Smooth muscle cell (in vitro differentiated cells): ENCODE data around the gene CRTC1. TPM values are rescaled to one million over a fixed set of nuclear protein-coding genes. Genes with fewer than 3 reads are reported as not detected.

Source experiments
- DNase-seq: peaks from one replicate; lab custom pipeline; 2025; ENCODE audit not compliant: unreplicated experiment; lab: John Stamatoyannopoulos, UW
- H2AFZ ChIP-seq: fragments of 200-600 bp; sonication (generic); 2 replicates; pipeline ENCODE4 v1.6.0; 2016; ENCODE audit warnings: antibody characterized with exemption, low read depth, mild to moderate bottlenecking
- H3F3A ChIP-seq: fragments of 200-600 bp; sonication (generic); 2 replicates; pipeline ENCODE4 v1.6.0; 2017; ENCODE audit warnings: antibody characterized with exemption, low read depth
- H3K27ac ChIP-seq: fragments of 200-600 bp; sonication (generic); 2 replicates; pipeline ENCODE4 v1.5.1; 2016; ENCODE audit warnings: low read depth, mild to moderate bottlenecking
- H3K27me3 ChIP-seq: fragments of 200-600 bp; sonication (generic); 2 replicates; pipeline ENCODE4 v1.6.1; 2016; ENCODE audit warnings: low read depth, mild to moderate bottlenecking
- H3K36me3 ChIP-seq: fragments of 200-600 bp; sonication (generic); 2 replicates; pipeline ENCODE4 v1.5.1; 2016; ENCODE audit warnings: low read depth
- H3K4me1 ChIP-seq: fragments of 200-600 bp; sonication (generic); 2 replicates; pipeline ENCODE4 v1.5.1; 2016; ENCODE audit warnings: low read depth
- H3K4me2 ChIP-seq: fragments of 200-600 bp; sonication (generic); 2 replicates; pipeline ENCODE4 v1.6.0; 2016; ENCODE audit warnings: mild to moderate bottlenecking
- H3K4me3 ChIP-seq: fragments of 200-600 bp; sonication (generic); 2 replicates; pipeline ENCODE4 v1.5.1; 2016; ENCODE audit warnings: mild to moderate bottlenecking
- H3K79me2 ChIP-seq: fragments of 200-600 bp; sonication (generic); 2 replicates; pipeline ENCODE4 v1.6.0; 2016; ENCODE audit warnings: low read depth, mild to moderate bottlenecking
- H3K9ac ChIP-seq: fragments of 200-600 bp; sonication (generic); 2 replicates; pipeline ENCODE4 v1.6.0; 2016; ENCODE audit warnings: low read depth
- H3K9me3 ChIP-seq: fragments of 200-600 bp; sonication (generic); replicated peaks from 2 replicates; pipeline ENCODE4 v1.5.1; 2016; ENCODE audit warnings: low read depth
- H4K20me1 ChIP-seq: fragments of 200-600 bp; sonication (generic); 2 replicates; pipeline ENCODE4 v1.6.0; 2016; ENCODE audit warnings: low read depth
- CTCF ChIP-seq: fragments of 200-600 bp; sonication (generic); IDR thresholded peaks from 2 replicates; pipeline ENCODE4 v1.5.1; 2017; ENCODE audit warnings: borderline replicate concordance, mild to moderate bottlenecking, antibody characterized with exemption; ENCODE audit not compliant: insufficient read depth, poor library complexity, severe bottlenecking
- WGBS: methylation state at CpG from one replicate; pipeline ENCODE4 v1.1.7; 2016; ENCODE audit warnings: low lambda C conversion rate; 5-methylcytosine and 5-hydroxymethylcytosine counted together
- polyA plus RNA-seq: library from polyadenylated mRNA; unstranded; fragments of >200 nt; fragmentation: Nextera tagmentation; extraction: Ambion mirVana; gene quantifications from 2 replicates; pipeline ENCODE4 v1.2.1, GENCODE V29; 2016
- total RNA-seq: library from RNA; depleted of rRNA; stranded (reverse); fragments of >200 nt; gene quantifications from 2 replicates; pipeline ENCODE4 v1.2.3, GENCODE V29; 2014

The CRTC1 gene
- total and polyA plus RNA-seq, 2 experiments from 2014 or later: 1.6 to 3.1 TPM

DNA sequence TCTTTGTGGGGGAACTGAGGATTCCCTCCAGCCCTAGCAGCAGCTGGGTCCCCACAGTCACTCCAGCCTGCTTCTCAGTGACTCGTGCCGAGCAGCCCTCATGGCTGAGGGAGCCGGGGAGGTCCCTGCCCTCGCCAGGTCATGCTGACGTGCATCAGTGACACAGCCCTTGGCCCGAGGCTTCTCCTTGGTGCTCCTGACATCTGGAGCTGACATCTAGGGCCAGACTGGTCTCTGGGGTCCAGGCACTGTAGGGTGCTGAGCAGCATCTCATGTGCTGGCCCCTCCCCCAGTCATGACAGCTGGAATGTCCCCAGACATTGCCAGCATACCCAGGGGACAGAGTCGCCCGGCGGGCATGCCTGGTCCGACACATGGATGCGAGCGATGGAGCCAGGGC is 93.3 kb downstream of the CRTC1 start:
- Histone ChIP-seq H3K27me3 (no peaks in the 10 kb centered on the region), H3K27ac (no peak overlapping the region), H3K4me2 (peak overlapping the region; percentile 54), H3K4me1 (no peaks in the 10 kb centered on the region), H2AFZ (no peak overlapping the region), H3K9ac (no peak overlapping the region), H3F3A (no peaks in the 10 kb centered on the region), H3K9me3 (no peaks in the 10 kb centered on the region), H3K36me3 (no peaks in the 10 kb centered on the region), H3K79me2 (no peaks in the 10 kb centered on the region), H4K20me1 (no peaks in the 10 kb centered on the region), H3K4me3 (no peak overlapping the region)
- no peak for TF ChIP-seq CTCF
- 46% methylated on average over 12 of the region's 12 CpGs for WGBS
- DNase-seq: no peak

DNA sequence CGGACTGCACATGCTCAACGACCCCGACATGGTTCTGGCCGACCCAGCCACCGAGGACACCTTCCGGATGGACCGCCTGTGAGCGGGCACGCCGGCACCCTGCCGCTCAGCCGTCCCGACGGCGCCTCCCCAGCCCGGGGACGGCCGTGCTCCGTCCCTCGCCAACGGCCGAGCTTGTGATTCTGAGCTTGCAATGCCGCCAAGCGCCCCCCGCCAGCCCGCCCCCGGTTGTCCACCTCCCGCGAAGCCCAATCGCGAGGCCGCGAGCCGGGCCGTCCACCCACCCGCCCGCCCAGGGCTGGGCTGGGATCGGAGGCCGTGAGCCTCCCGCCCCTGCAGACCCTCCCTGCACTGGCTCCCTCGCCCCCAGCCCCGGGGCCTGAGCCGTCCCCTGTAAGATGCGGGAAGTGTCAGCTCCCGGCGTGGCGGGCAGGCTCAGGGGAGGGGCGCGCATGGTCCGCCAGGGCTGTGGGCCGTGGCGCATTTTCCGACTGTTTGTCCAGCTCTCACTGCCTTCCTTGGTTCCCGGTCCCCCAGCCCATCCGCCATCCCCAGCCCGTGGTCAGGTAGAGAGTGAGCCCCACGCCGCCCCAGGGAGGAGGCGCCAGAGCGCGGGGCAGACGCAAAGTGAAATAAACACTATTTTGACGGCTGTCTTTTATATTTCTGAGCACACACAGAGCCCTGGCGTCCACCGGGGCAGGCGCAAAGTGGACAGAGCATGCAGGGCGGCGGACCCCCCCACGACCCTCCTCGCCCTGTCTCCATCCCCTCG is 94.0 kb downstream of the CRTC1 start:
- Histone ChIP-seq H3K9ac (no peak overlapping the region), H3K27ac (no peak overlapping the region), H3K4me3 (peak overlapping the region; percentile 13), H4K20me1 (no peaks in the 10 kb centered on the region), H3K36me3 (no peaks in the 10 kb centered on the region), H3F3A (no peaks in the 10 kb centered on the region), H2AFZ (no peak overlapping the region), H3K4me1 (no peaks in the 10 kb centered on the region), H3K9me3 (no peaks in the 10 kb centered on the region), H3K27me3 (no peaks in the 10 kb centered on the region), H3K4me2 (peak overlapping the region; percentile 54), H3K79me2 (no peaks in the 10 kb centered on the region)
- WGBS: 63% methylated on average over 55 of the region's 71 CpGs
- no peak for DNase-seq
- TF ChIP-seq CTCF: no peak

- Histone ChIP-seq H3K27ac (no peak overlapping the region), H3K9ac (no peak overlapping the region), H3K27me3 (no peaks in the 10 kb centered on the region), H3K9me3 (no peaks in the 10 kb centered on the region), H3K4me2 (peak overlapping the region; percentile 54), H4K20me1 (no peaks in the 10 kb centered on the region), H3F3A (no peaks in the 10 kb centered on the region), H2AFZ (no peak overlapping the region), H3K4me3 (no peak overlapping the region), H3K79me2 (no peaks in the 10 kb centered on the region), H3K36me3 (no peaks in the 10 kb centered on the region), H3K4me1 (no peaks in the 10 kb centered on the region)
- no peak for TF ChIP-seq CTCF
- no peak for DNase-seq
- 76% methylated on average over 11 of the region's 11 CpGs for WGBS
Observed at GRCh38 chr19:18778076-18778389, 94.6 kb downstream of the CRTC1 start.
